GM19193 (cell line): ENCODE results near the gene ZSCAN10.

Experiments used
- POLR2A ChIP-seq: IDR thresholded peaks from 4 replicates; pipeline ENCODE4 v1.6.1; 2011; ENCODE audit not compliant: insufficient read depth, insufficient read length; ENCODE audit errors: extremely low read depth

ZSCAN10 gene

DNA sequence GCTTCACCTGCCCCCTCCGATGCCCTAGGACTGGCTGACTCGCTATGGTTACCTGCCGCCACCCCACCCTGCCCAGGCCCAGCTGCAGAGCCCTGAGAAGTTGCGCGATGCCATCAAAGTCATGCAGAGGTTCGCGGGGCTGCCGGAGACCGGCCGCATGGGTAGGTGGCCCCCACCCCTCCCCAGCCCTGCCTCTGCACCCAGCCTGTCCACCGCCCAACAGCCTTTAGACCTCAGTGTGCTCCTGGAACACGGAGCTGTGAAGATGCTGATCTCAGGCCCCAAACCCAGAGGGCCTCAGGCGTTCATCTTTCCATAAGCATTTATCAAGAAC is 51.7 kb downstream of the ZSCAN10 start:
- TF ChIP-seq POLR2A: no peak

DNA sequence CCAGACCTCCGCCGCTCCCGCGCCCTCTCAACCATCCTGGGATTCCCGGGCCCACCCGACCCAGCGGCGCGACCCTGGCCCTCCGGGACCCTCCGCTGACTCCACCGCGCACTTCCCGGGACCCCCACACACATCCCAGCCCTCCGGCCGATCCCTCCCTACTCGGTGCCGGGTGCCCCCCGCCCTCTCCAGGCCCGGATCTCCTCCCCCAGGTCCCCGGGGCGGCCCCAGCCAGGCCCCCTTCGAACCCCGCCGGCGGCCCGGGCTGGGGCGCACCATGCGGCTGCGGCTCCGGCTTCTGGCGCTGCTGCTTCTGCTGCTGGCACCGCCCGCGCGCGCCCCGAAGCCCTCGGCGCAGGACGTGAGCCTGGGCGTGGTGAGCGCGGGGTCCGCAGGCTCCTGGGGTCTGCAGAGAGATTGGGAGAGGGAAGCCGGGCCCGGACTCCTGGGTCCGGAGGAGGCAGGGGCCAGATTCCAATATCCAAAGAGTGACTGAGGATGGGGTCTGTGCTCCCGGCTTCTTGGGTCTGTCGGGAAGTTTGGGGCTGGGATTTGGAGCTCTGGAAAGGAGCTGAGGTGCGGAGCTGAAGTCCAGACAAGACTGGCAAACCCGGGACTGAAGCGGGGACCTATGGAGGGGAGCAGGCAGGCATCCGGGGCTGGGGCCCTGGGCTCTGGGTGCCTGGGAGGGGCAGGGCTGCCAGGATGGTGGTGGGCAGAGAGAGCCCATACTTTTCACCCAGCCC is 52.3 kb downstream of the ZSCAN10 start:
- no peak for TF ChIP-seq POLR2A

DNA sequence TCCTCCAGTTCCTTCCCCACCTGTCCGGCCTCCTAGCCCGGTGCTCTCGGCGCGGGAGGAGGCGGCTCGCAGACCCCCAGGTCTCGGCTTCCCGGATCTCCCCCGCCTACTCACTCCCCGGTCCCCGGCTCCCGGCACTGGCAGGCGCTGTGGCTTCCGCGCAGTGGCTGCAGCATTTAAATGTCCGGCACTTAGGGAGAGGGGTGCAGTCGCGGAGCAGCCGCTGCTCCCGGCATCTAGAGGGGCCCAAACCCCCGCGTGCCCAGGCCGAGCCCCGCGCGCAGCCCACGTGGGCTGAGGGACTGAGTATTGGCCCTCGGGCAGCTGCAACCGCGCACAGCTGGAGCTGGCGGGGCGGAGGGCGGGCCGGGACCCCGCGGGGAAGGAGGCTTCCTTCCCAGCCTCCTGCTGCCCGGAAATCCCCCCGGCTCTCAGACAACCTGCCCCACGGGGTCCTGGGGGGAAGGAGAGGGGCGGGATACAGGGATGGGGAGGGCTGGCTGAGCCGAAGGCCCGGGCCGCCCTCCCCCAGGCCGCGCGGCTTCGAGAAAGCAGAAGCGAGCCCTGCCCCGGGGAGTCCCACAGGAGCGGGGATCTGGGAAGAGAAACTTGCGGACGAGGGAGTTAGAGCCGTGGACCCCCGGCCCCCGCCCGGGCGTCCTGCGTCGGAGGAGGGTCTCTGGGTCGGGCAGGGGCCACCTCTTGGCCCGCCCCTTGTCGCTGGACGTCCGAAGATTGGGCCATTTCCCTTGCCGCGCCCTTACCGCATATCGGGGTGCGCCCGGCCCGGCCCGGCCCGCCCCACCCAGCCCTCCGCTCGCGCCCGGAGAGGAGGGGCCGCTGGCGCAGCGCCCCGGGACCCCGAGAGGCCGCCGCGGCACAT is 53.1 kb downstream of the ZSCAN10 start, which contains the start of gene MMP25:
MMP25 (plus strand) TSS at position 804 of the 883 bp plus-strand sequence. CDS start 357 bp downstream, outside the sequence.
- TF ChIP-seq POLR2A: no peak

DNA sequence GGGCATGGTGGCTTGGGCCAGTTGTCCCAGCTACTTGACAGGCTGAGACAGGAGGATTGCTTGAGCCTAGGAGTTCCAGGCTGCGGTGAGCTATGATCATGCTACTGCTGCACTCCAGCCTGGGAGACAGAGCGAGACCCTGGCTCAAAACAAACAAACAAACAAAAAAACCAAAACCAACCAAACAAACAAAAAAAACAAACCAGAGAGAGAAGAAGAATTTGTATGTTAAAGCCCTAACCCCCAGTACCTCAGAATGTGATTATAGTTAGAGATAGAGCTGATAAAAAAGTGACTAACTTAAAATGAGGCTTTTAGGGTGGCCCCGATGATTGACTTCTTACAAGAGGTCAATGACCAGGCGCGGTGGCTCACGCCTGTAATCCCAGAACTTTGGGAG is 54.4 kb downstream of the ZSCAN10 start:
- no peak for TF ChIP-seq POLR2A

DNA sequence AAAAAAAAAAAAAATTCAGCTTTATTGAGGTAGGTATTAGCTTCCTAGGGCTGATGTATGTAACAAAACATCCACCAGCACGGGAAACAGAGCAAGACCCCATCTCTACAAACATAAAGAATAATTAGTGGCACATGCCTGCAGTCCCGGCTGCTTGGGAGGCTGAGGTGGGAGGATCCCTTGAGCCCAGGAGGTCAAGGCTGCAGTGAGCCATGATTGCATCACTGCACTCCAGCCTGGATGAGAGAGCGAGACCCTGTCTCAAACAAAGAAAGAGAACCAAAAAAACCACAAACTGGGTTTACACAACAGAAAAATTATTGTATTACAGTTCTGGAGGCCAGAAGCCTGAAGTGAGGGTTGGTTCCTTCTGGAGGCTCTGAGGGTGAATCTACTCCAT is 56.7 kb downstream of the ZSCAN10 start:
- TF ChIP-seq POLR2A: no peak

DNA sequence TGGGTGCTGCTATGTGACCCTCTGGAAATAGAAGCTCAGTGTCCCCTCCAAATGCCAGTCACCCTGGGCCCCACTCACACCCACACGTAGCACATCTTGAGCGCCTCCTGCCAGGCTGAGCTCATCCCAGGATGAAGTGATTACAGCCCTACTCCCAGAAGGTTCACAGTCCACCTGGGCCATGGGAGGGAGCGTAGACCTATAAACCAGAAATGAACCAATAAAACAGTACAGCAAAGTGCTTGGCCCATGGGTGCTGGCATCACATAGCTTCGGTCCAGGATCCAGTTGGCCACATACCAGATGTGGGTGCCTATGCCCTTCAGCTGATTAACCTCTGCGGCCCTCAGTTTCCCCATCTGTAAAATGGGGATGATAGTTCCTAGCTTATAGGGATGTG is 60.2 kb downstream of the ZSCAN10 start:
- no peak for TF ChIP-seq POLR2A
